Measurements from ENCODE around the gene MAN1A2. TPM values are rescaled to one million over a fixed set of nuclear protein-coding genes. Genes with fewer than 3 reads are reported as not detected.

MAN1A2 gene
- polyA plus RNA-seq, 1 donor from 2014 or later = 25.0 TPM

DNA sequence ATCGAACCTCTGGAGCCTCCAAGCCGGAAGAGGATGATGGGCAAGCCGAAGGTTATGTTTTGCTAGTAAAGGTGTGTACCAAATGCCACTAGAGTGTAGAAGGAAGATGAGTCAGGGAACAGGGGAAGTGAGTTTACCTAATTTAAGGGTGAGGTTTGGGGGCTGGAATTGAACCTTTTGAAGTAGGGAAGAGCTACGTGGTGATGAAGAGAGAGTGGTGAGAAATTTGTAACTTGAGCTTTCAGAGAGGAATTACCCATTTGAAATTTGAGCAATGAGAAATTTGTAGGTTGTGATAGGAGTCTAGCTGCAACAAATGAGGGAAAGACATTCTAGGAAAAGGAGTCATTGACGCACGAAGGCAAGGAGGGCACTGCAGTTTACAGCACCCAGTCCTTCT is 168.6 kb downstream of the MAN1A2 start:
- Histone ChIP-seq H3K4me3 (ENCODE audit: low read length) (no peak overlapping the region), H3K27ac (ENCODE audit: low read length) (no peak overlapping the region), H3K9ac (ENCODE audit: low read length) (no peak overlapping the region), H3K4me2 (ENCODE audit: low read length) (no peak overlapping the region), H4K20me1 (ENCODE audit: insufficient read depth) (no peaks in the 10 kb centered on the region), H3K9me2 (ENCODE audit: insufficient read depth, low read length) (no peaks in the 10 kb centered on the region), H3K36me3 (ENCODE audit: insufficient read depth, low read length) (no peaks in the 10 kb centered on the region), H3K9me3 (ENCODE audit: low read length) (no peaks in the 10 kb centered on the region), H3F3A (ENCODE audit: insufficient read depth, low read length, poor library complexity, severe bottlenecking) (no peaks in the 10 kb centered on the region), H2AFZ (ENCODE audit: low read depth, low read length) (no peak overlapping the region), H3K79me2 (replicated peaks; ENCODE audit: insufficient read depth, low read length) (no peaks in the 10 kb centered on the region), H3K27me3 (ENCODE audit: insufficient read depth, low read depth, low read length) (no peaks in the 10 kb centered on the region)
- TF ChIP-seq SMC3 (conservative IDR thresholded peaks at IDR 0.05; ENCODE audit: poor library complexity) (no peak), POLR2AphosphoS5 (IDR thresholded peaks at IDR 0.05) (no peak), RAD21 (conservative IDR thresholded peaks at IDR 0.05) (no peak), EZH2 (IDR thresholded peaks at IDR 0.05; ENCODE audit: borderline replicate concordance, insufficient read depth, low read length, poor library complexity, severe bottlenecking) (no peak), MXI1 (conservative IDR thresholded peaks at IDR 0.05; ENCODE audit: poor library complexity, severe bottlenecking) (no peak), EP300 (conservative IDR thresholded peaks at IDR 0.05; ENCODE audit: poor library complexity, severe bottlenecking) (no peak), TAF1 (IDR thresholded peaks at IDR 0.05; ENCODE audit: low read depth) (no peak)
- TF ChIP-seq, protein P1, sequence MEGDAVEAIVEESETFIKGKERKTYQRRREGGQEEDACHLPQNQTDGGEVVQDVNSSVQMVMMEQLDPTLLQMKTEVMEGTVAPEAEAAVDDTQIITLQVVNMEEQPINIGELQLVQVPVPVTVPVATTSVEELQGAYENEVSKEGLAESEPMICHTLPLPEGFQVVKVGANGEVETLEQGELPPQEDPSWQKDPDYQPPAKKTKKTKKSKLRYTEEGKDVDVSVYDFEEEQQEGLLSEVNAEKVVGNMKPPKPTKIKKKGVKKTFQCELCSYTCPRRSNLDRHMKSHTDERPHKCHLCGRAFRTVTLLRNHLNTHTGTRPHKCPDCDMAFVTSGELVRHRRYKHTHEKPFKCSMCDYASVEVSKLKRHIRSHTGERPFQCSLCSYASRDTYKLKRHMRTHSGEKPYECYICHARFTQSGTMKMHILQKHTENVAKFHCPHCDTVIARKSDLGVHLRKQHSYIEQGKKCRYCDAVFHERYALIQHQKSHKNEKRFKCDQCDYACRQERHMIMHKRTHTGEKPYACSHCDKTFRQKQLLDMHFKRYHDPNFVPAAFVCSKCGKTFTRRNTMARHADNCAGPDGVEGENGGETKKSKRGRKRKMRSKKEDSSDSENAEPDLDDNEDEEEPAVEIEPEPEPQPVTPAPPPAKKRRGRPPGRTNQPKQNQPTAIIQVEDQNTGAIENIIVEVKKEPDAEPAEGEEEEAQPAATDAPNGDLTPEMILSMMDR (IDR thresholded peaks at IDR 0.05; ENCODE audit: poor library complexity, severe bottlenecking) = no peak
- TF ChIP-seq, protein P2, sequence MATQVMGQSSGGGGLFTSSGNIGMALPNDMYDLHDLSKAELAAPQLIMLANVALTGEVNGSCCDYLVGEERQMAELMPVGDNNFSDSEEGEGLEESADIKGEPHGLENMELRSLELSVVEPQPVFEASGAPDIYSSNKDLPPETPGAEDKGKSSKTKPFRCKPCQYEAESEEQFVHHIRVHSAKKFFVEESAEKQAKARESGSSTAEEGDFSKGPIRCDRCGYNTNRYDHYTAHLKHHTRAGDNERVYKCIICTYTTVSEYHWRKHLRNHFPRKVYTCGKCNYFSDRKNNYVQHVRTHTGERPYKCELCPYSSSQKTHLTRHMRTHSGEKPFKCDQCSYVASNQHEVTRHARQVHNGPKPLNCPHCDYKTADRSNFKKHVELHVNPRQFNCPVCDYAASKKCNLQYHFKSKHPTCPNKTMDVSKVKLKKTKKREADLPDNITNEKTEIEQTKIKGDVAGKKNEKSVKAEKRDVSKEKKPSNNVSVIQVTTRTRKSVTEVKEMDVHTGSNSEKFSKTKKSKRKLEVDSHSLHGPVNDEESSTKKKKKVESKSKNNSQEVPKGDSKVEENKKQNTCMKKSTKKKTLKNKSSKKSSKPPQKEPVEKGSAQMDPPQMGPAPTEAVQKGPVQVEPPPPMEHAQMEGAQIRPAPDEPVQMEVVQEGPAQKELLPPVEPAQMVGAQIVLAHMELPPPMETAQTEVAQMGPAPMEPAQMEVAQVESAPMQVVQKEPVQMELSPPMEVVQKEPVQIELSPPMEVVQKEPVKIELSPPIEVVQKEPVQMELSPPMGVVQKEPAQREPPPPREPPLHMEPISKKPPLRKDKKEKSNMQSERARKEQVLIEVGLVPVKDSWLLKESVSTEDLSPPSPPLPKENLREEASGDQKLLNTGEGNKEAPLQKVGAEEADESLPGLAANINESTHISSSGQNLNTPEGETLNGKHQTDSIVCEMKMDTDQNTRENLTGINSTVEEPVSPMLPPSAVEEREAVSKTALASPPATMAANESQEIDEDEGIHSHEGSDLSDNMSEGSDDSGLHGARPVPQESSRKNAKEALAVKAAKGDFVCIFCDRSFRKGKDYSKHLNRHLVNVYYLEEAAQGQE (IDR thresholded peaks at IDR 0.05; ENCODE audit: borderline replicate concordance) = no peak

DNA sequence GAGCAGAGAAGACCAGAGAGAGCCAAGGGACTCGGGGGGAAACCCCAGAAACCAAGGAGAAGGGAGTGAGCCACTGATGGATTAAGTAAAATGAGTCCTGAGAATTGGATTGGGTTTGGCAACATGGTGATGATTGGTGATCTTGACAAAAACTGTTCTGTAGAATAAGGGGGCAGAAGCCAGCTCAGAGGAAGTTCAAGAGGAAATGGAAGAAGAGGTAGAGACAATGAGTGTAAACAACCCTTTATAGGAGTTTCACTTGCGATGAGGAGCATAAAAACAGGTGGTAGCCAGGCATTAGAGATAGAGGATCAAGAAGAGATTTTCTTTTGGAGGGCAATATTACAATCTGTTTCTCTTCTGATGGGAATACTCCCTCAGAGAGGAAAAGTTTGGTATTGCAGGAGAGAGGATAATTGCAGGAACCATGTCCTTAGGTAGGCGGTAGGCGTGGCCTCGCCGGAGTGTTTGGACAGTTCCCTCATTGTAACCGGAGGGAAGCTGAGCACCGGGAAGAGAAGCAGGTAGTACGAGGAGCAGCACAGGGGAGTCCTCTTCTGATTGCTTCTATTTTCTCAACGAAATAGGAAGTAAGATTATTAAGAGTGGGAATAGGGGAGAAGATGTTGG is 170.2 kb downstream of the MAN1A2 start:
- no peak for TF ChIP-seq POLR2AphosphoS5 (IDR thresholded peaks at IDR 0.05)
- TF ChIP-seq, protein P1 (IDR thresholded peaks at IDR 0.05; ENCODE audit: poor library complexity, severe bottlenecking) = no peak
- no peak for TF ChIP-seq MXI1 (conservative IDR thresholded peaks at IDR 0.05; ENCODE audit: poor library complexity, severe bottlenecking)
- no peak for TF ChIP-seq SMC3 (conservative IDR thresholded peaks at IDR 0.05; ENCODE audit: poor library complexity)
- no peak for TF ChIP-seq RAD21 (conservative IDR thresholded peaks at IDR 0.05)
- no peak for TF ChIP-seq EZH2 (IDR thresholded peaks at IDR 0.05; ENCODE audit: borderline replicate concordance, insufficient read depth, low read length, poor library complexity, severe bottlenecking)
- TF ChIP-seq TAF1 (IDR thresholded peaks at IDR 0.05; ENCODE audit: low read depth) = no peak
- no peaks in the 10 kb centered on the region for H3K27me3 ChIP-seq (ENCODE audit: insufficient read depth, low read depth, low read length)
- no peaks in the 10 kb centered on the region for H3K36me3 ChIP-seq (ENCODE audit: insufficient read depth, low read length)
- H3K27ac ChIP-seq (ENCODE audit: low read length) = no peak overlapping the region
- no peaks in the 10 kb centered on the region for H3K9me3 ChIP-seq (ENCODE audit: low read length)
- H2AFZ ChIP-seq (ENCODE audit: low read depth, low read length) = no peak overlapping the region
- no peaks in the 10 kb centered on the region for H4K20me1 ChIP-seq (ENCODE audit: insufficient read depth)
- no peak overlapping the region for H3K4me3 ChIP-seq (ENCODE audit: low read length)
- H3K79me2 ChIP-seq (replicated peaks; ENCODE audit: insufficient read depth, low read length) = no peaks in the 10 kb centered on the region
- H3K9me2 ChIP-seq (ENCODE audit: insufficient read depth, low read length) = no peaks in the 10 kb centered on the region
- no peaks in the 10 kb centered on the region for H3F3A ChIP-seq (ENCODE audit: insufficient read depth, low read length, poor library complexity, severe bottlenecking)
- no peak overlapping the region for H3K4me2 ChIP-seq (ENCODE audit: low read length)
- H3K9ac ChIP-seq (ENCODE audit: low read length) = no peak overlapping the region
